GM19467 (cell line): Measurements from ENCODE around the gene COLQ.
"Not testable (repeated sequence)": the region's sequence is repeated elsewhere in the genome, so short reads cannot be mapped to it uniquely, and the experiment has no call there.

Experiments used
- ATAC-seq: cut with Tn5 transposase; IDR thresholded peaks from one replicate; pipeline ENCODE4 v1.9.1; 2021; ENCODE audit warnings: mild to moderate bottlenecking, moderate library complexity; ENCODE audit not compliant: unreplicated experiment

The COLQ gene

DNA sequence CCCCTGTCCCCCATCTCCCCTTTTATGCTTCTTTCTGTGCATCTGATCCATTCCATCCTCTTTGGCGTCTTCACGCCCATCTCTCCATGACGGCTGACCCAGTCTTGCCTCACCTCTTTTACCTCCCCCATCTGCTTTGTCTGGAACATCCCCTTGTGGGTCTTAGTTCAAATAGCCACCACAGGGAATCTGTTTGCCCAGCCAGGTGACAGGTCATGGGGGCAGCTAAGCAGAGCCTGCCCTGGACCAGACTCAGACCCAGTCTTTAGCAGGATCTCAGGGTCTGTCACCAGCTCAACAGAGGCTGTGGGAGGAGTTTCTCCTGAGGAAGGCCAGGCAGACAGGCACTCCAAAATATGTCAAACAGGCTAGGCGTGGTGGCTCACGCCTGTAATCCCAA, 28.1 kb downstream of the COLQ start:
- ATAC-seq: no peak

DNA sequence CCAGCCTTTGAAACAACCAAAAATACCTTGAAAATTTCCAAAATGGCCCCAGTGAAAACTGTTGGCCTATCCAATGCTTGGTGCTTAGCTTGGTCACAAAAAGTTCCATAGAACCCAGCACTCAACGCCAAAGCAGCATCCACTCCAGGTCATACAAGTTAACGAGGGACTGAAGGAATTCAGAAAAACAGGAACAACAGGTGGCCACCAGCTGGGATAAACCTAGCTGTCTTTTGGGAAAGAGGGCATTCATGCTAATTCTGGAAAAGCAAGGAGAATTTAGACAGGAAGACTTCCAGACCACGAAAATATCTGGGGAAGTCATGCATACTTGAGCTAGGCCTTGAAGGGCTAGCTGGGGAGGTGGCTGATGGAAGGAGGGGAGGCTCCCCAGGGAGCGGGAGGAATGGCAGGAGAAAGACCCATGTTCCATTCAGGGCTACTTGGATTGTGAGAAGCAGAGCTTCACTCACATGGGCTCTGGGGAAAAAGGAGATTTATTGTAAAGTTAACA, 28.6 kb downstream of the COLQ start:
- ATAC-seq: no peak

- ATAC-seq: no peak
Observed at GRCh38 chr3:15491143-15491542, 30.4 kb downstream of the COLQ start.

- no peak for ATAC-seq
Observed at GRCh38 chr3:15490158-15490557, 31.3 kb downstream of the COLQ start.

DNA sequence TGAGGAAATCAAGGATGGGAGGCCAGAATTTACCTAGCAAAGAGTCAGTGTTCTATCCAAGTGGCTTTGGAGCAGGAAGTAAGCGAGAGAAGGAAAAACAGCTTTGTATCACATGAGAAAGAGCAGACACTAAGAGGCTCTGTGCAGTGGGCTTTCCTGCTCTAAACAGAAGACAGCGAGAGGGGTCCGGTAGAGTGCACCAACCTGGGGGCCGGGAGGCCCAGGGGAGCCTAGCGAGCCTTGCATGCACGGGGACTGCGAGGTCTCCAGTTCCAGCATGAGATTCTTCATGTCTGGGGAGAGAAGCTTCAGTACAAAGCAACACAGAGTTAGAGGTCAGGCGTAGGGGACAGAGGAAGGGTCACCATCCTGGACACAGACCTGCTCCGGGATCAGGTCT, 33.5 kb downstream of the COLQ start:
- no peak for ATAC-seq

DNA sequence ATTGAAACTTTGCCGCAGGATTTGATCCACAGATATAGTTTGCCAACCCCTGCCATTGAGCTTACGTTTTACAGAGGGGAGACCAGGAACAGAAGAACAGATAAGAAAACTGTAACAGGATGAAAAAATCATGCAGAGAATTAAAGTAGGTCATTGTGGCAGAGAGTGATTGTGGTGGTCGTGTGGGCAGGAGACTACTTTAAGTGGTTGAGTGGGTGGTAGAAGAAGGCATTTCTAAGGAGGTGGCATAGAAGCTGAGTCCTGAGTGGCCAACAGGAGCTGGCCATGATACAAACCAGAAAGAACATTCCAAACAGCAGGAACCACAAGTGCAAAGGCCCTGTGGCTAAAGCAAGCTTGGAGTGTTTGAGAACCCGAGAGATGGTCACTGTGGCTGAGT, 34.5 kb downstream of the COLQ start:
- ATAC-seq: no peak

GRCh38 chr3:15486020-15486419, 35.5 kb downstream of the COLQ start:
- ATAC-seq: no peak

DNA sequence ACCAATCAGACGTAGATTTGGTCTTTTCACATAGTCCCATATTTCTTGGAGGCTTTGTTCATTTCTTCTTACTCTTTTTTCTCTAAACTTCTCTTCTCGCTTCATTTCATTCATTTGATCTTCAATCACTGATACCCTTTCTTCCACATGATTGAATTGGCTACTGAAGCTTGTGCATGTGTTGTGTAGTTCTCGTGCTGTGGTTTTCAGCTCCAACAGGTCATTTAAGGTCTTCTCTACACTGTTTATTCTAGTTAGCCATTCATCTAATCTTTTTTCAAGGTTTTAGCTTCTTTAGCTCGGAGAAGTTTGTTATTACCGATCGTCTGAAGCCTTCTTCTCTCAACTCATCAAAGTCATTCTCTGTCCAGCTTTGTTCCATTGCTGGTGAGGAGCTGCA, 37.0 kb downstream of the COLQ start:
- ATAC-seq: not testable (repeated sequence)

DNA sequence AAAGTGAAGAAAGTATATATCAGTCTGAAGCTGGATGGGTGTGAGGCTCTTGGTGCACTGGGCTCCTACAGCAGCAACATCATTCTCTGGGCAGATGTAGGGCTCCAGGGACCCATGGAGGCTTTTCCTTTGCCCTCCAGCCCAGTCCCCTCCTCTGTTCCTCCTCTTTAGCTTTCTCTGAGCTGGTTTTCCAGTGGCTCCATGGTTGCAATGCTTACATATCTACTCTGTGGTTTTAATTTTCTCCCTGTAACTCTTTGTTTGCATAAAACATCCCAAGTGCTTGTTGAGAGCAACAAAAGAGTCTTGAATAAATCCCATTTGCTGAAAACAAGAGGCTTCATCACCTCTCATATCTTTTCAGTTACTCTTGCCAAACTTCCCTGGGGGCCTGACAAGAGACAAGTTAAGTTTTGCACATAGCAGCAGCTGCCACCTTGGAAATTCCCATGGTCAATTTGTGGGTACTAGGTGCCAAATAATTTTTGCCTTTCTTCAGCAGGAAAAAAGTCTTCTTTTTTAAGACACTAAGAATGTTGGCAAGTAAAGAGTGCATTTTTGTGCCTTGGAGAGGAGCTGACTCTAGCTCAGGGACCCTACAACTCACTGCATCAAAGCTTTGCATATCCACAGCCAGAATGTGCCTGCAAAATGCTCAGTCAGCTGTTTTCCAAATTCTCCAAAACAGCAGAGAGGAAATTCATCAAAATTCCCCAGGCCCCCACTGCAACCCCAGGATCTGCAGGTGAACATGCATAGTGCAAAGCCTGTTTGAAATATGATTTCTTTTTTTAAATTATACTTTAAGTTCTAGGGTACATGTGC, 41.9 kb downstream of the COLQ start:
- no peak for ATAC-seq

- ATAC-seq: no peak
Observed at GRCh38 chr3:15478640-15478979, 42.9 kb downstream of the COLQ start.

DNA sequence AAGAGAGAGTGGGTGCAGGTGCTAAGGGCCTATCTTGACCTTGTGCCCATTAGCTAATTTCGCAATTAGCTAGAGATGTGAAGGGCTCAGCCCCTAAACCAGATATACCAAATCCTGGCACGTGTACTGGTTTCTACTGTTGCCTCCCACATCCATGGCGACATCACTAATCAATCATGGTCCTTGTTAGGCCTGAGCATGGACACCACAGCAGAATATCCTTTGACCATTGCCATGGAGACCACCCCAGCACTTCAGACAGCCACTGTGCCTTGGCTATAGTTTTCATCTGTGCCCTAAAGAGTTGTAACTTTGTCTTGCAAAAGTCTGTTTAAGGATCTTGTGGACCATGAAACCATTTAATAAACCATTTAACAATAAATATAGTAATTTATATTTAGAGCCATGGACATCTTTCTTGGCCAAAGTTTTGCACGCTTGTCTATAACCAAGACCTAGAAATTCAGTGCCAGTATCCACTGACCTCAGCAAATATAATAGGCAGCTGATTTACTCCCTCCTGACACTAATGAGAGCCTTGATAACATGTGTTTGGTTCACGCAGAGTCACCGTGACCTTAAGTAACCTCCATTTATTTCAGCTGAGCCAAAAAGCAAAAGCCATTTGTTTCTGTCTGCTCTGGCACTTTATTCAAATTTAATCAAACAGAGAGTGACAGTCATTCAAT, 43.4 kb downstream of the COLQ start:
- ATAC-seq: no peak

- ATAC-seq: no peak
Observed at GRCh38 chr3:15476378-15476777, 45.1 kb downstream of the COLQ start.

GRCh38 chr3:15475161-15475560, 46.3 kb downstream of the COLQ start:
- no peak for ATAC-seq

GRCh38 chr3:15471861-15472260, 49.6 kb downstream of the COLQ start:
- no peak for ATAC-seq

DNA sequence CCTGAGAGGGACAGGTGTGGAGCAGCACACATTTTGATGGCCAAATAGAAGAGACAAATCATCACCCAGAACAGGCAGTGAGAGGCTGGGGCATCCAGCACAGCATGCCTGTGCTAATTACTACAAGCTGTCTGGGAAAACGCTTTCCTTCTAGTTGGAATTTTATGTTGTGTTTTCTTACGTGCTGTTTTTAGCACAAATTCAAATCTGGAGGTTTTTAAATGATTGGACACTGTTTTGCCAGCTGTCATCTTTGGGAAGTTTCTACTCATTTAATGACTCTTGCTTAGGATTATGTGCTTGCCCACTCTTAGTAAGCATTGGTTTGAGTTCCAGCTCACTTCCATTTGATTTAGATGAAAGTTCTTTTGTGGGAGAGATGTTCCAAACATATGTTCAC, 50.7 kb downstream of the COLQ start:
- no peak for ATAC-seq

DNA sequence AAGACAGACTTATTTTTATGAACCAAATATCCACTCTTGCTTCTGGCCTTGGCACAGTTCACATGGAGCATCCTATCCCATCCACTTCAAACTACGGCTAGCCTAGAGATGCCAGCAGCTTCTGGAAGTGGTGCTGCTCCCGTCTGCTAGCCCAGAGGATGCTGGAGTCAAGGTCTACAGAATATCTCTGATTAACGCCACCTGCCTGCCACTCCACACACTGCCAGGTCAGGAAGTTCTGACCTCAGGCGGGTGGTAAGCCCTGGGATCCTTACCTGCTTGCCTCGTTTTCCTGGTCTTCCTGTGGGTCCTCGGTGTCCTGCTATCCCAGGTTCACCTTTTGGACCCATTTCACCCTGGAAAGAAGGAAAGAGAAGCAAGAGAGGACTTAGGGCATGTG, 51.2 kb downstream of the COLQ start:
- no peak for ATAC-seq

GRCh38 chr3:15467227-15468181, 54.0 kb downstream of the COLQ start:
- no peak for ATAC-seq

- no peak for ATAC-seq
Observed at GRCh38 chr3:15465876-15466585, 55.5 kb downstream of the COLQ start.

GRCh38 chr3:15462451-15462850, 59.1 kb downstream of the COLQ start:
- ATAC-seq: no peak

GRCh38 chr3:15460891-15461531, 60.5 kb downstream of the COLQ start:
- ATAC-seq: no peak
